GM18507 (cell line): ENCODE measurements around the gene VTI1A.

ENCODE experiments used
- DNase-seq: peaks from one replicate; pipeline ENCODE4 v3.0.0; 2011; ENCODE audit warnings: low read depth; ENCODE audit not compliant: insufficient read length; ENCODE audit errors: extremely low spot score
- FAIRE-seq: peaks from 2 replicates; lab custom pipeline; 2011; peaks lifted over from hg19 to GRCh38; lab: Jason Lieb, UNC

Gene VTI1A

DNA sequence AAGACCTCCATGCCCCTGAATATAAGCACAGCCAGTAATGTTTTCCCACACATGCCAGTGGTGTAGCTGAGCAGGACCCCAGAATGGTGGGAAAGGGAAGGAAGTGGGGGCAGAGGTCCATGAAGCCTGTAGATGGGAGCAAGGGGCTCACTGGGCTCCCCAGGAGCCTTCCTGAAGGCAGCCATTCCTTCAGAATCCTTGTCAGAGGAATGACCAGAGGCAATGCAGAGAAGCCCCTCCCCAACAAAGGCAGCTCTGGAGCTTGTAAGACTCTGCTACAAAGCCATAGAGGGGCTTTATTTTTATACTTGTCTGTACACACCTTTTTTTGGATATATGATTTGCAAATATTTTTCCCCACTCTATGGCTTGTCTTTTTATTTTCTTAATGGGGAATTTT, 338.1 kb downstream of the VTI1A start:
- no peak for FAIRE-seq
- DNase-seq, result no peak

- DNase-seq (no peak), FAIRE-seq (no peak)
Observed at GRCh38 chr10:112789248-112789647, 342.2 kb downstream of the VTI1A start.

DNA sequence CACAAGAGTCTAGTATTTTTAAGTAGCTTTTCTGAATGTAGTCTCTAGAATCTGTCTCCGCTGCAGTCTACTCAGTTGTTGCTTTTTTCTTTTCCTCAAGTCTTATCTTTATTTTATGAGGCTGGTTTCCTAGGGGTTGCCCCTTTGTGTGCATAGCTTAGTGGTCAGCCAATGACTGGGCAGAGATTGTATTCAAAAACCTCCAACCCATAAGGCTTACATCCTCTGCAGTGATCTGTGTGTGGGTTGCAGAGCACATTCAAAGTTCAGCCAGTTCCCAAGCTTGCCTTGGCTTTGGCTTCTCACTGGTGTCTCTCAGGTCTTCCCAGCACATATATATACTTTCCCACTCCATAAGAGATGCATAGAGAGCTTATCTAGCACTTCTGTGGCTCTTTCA, 343.0 kb downstream of the VTI1A start:
- DNase-seq, result no peak
- no peak for FAIRE-seq

DNA sequence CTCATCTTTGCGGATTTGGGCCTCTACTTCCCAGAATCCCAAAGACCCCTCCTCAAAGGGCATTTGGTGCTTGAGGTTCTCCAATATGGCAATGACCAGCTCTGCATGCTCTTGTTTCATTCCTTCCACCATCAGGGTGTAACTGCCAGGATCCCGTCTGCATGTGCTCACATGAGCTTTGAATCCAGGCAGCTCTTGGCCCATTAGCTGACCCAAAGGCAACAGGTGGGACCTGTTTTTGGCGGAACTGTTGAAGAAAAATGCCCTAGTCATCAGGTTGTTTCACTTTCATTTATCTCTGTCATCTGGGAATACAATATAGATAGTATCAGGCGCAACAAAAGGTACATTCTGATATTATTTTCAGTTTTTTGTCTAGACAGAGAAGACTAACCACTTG, 343.9 kb downstream of the VTI1A start:
- no peak for DNase-seq
- no peak for FAIRE-seq

DNA sequence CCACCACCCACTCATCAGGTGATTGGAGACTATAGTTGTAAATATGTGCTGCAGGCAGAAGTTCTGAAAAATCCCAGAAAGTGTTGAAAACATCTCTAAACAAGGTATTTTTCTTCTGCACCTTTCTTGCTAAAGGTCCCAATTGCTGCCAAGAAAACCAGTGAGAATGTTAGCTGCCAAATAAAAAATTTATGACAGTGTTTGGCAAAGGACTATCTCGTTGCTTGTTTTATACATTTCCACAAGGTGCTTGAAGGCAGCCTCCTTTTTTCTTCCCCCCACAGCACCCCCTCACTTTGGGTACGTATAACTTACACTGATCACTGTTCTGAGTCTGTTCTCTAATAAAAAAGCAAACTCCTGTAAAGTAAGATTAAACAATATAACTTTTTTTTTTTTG, 344.4 kb downstream of the VTI1A start:
- DNase-seq (no peak), FAIRE-seq (no peak)

DNA sequence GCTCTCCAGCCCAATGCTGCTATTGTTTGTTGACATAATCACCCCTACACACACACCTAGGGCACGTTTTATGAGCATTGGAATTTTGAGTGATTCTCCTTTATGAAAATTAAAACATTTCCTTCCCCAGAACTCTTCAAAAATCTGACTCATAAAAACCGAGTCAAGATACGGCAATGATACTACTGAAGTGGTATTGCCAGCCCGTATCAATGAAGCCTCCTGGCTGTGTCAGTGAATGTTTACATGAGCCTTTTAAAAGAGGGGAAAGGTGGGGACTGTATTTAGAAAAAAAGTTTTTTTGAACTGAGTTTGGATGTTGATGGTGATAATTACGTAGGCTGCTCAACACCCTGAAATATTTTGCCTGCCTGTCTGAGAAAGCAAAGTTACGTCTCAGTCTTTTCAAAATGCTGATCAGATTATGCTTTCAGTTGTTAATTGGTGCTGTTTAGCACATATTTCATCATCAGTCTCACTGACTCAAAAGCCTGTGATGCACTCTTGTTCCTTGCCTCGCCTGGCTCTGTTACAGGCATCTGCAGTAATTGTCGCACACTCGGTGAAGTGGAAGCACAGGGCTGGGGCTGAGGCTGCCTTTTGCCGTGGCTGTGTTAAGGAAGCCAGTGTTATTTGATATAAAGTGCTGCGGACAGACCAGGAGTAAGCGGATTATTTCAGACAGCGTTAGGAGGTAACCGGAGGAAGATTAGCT, 345.6 kb downstream of the VTI1A start:
- no peak for DNase-seq
- no peak for FAIRE-seq

- DNase-seq (no peak), FAIRE-seq (no peak)
Observed at GRCh38 chr10:112793202-112793921, 346.3 kb downstream of the VTI1A start.

GRCh38 chr10:112794201-112794600, 347.2 kb downstream of the VTI1A start:
- DNase-seq (no peak), FAIRE-seq (no peak)

DNA sequence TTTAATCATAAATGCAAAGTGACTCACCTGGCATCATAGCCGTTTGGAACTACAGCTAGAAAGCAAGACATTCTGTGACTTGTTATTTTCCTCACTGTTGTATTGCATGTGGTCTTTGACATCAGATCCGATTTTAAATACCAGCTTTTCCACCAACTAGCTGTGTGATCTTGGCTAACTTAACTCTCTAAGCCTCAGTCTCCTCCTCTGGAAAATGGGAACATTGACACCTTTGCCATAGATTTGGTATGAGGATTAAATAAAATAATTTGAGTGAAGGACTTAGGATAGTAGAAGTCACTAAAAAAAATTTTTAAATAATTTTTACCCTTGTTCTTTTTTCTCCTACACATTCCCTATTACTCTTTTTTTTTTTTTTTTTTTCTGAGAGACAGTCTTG, 348.1 kb downstream of the VTI1A start:
- FAIRE-seq, result no peak

DNA sequence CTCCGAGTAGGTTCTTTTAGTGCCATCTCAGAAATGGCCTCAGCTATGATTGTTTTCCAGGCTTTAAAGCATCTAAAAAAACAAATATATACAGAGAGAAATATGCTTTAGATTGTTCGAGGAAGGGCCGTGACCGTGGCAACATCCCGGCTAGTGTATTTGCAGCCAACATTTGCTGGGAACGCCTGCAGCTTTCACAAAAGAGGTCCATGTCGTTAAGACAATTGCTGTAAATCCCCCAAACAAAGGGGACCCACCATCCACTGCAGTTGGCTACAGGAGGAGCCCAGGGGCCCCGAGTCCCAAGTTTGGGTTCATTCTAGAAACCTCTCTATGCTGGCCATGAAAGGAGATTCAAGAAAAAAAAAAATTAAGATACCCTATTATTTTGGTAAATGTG, 350.2 kb downstream of the VTI1A start:
- no peak for DNase-seq

More for the DNA sequence above, 348.1 kb downstream of the VTI1A start:
- no peak for DNase-seq

DNA sequence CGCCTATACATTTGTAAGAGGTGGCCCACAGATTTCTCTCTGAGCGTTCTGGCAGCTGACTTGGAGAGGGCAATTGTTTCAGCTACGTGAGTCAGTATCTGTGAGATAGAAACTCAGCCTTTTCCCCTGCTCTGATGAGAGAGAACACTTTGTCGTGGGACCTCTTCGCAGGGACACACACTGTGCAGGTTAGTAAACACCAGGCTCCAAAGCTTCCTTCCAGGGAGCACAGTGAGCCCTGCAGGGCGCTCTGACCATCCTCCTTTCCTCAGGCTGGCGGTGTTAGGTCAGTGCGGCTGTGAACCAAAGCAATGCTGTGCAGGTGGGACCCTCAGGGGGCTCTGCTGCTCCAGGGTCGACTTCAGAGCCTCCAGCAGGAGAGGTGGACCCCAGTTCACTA, 350.8 kb downstream of the VTI1A start:
- DNase-seq, result no peak
- no peak for FAIRE-seq

More for the DNA sequence above, 350.2 kb downstream of the VTI1A start:
- no peak for FAIRE-seq

DNA sequence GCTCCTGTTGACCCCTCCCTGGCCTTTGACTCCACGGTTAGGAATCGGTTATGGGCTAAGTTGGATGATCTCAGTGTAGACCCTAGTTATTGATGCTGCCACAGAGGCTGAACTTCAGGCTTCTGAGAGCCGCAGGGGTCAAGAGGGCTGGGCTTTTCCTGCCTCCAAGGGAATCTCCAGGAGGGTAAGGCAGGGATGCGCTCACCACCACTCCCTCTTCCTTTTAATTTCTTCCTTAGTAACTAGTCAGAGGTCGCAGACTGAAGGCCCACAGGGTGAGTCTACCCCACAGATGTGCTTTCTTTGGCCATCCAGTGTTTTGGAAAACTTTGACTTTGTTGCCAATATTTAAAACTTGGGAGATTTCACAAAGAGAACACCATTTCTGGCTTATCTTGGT, 352.0 kb downstream of the VTI1A start:
- FAIRE-seq (no peak), DNase-seq (no peak)

DNA sequence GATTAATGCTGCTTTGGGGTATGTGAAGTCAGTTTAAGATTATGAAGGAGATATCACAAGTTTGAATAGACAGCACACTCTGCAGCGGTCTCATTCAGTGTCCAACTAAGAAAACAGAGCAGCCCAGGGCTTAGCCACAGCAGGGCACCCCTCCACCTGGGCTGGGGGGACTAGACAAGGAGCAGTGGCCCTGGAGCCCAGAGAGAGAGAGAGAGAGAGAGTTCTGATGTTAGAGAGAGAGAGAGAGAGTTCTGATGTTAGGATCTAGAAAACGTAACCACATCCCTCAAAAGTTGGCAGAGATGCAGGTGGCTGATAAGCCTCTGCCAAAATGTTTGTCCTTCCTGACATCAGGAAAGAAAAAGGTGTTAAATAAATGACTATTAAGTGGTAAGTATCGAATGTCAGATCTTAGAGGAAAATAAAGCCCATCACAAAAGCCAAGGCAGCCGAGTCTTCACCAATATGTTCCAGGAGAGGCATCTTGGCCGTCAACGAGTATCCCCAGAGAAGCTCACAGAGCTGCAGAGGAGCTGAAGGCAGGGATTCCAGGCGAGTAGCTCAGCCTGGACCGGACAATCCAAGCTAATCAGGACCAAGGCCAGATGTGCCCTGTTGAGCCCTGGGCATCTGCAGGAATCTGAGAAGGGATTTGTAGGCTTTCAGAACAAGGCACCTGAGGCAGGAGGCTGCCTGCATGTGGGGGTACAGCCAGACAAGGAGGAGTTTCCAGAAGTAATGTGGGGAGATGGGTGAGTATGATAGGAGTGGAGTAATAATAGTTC, 352.9 kb downstream of the VTI1A start:
- no peak for FAIRE-seq
- no peak for DNase-seq

DNA sequence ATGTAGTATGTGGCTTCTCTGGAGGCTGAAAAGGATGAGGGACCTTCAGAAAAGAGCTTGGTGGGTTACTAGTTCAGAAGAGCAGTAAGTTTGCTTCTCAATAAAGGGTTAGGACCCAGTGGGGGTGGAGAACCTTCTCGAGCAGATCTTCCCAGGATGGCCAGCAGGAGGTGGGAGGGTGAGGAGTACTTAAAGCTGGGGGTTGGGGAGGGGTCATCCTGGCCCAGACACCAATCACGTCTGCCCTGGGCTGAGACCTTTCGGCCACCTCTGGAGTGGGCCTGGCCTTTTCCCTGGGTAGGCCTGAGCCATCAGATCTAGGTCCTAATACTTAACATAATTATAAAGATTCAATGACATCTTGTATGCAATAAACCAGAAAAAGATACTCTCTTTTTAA, 354.0 kb downstream of the VTI1A start:
- no peak for DNase-seq
- no peak for FAIRE-seq

DNA sequence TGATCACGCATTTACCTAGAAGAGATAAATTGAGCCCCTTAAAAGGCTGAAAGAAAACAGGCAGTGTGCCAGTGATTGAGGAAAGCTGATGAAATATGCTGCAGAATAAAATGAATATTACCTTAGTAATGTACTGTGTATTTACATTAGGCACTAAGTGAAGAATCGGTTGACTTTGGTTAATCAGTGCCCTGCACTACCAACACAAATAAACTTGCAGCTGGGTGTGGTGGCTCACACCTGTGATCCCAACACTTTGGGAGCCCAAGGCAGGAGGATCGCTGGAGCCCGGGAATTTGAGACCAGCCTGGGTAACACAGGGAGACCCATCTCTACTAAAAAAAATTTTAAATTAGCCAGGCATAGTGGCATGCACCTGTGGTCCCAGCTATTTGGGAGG, 354.7 kb downstream of the VTI1A start:
- FAIRE-seq (no peak), DNase-seq (no peak)

DNA sequence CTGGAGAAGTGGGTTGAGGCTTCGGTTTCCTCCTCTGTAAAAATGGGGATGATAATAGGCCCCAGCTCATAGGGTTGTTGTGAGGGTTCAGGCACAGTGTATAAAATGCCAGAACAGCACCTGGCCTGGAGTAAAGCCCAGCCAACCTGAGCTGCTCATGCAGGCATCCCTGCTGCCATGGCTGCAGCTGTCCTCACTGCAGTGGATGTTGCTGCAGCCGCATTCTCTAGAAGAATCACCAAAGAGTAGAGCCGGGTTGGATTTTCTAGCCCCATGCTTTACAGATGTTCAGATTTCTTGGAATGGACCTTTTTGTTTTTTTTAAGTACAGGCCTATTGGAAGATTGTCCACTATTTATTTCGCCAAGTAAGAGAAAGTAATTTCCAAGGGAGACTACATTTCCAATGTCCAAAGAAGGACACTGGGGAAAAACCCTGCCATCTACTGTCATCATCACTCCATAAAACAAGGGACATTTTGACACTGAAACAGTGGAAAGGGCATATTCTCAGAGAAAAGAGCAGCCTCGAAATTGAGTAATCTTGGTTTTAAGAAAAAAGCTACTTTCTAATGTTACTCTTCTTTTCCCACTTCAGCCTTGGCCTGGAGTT, 355.5 kb downstream of the VTI1A start:
- DNase-seq, result no peak
- no peak for FAIRE-seq

- FAIRE-seq (no peak), DNase-seq (no peak)
Observed at GRCh38 chr10:112803961-112804401, 357.0 kb downstream of the VTI1A start.

GRCh38 chr10:112805254-112805590, 358.2 kb downstream of the VTI1A start:
- no peak for FAIRE-seq
- DNase-seq, result no peak

DNA sequence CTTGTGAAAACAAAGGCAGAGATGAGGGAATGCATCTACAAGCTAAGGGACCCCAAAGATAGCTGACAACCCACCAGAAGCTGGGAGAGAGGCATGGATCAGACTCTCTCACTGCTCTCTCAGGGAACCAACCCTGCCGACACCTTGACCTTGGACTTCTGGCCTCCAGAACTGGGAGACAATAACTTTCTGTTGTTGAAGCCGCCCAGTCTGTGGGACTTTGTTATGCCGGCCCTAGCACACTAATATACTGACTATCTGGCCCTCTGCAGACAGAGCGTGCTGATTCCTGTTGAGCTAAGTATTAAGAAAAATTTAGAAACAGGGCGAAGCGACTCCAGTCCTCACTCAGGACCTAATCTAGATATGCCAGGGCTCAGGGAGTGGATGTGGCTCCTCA, 358.7 kb downstream of the VTI1A start:
- DNase-seq (no peak), FAIRE-seq (no peak)

DNA sequence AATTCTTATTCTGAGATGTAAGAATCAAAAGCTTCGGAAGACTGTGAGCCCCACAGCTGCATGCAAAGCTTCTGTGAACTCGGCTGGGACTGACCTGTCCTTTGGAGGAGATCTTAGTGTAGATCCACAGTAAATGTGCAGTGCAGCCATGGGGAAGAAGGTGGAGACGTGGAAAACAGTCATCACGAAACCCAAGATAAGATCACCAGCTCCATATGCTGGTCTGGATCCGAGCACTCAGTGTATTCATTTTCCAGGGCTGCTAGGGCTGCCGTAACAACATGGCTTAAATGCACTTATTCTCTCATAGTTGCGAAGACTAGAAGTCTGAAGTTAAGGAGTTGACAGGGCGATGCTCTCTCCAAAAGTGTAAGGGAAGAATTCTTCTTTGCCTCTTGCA, 360.0 kb downstream of the VTI1A start:
- DNase-seq, result no peak
- FAIRE-seq, result no peak
